CD4-positive, alpha-beta memory T cell (primary cell): ENCODE data around the gene AMIGO1. TPM values are rescaled to one million over a fixed set of nuclear protein-coding genes. Genes with fewer than 3 reads are reported as not detected.
"Not testable (repeated sequence)": the region's sequence is repeated elsewhere in the genome, so short reads cannot be mapped to it uniquely, and the experiment has no call there.

Experiments used
- CTCF ChIA-PET: fragments of 350-600 bp; sonication (Branson Sonifier 250); formaldehyde crosslinking; loops from one replicate; lab custom pipeline; 2021; ENCODE audit warnings: inconsistent platforms; ENCODE audit not compliant: partially characterized antibody; lab: Charles Lee
- POLR2A ChIA-PET: fragments of 350-600 bp; sonication (Branson Sonifier 250); formaldehyde crosslinking; loops from one replicate; lab custom pipeline; 2021; ENCODE audit not compliant: partially characterized antibody; lab: Charles Lee
- DNase-seq, 5 donors: peaks; one replicate each; pipeline versions ENCODE4 v3.0.0 to v3.0.0-alpha.2; 2020 to 2022; ENCODE audit warnings: mixed read lengths in 1 of 5
- H3K27ac ChIP-seq: one replicate; pipeline ENCODE4 v1.7.0; 2013; ENCODE audit warnings: low read depth, low read length
- H3K27me3 ChIP-seq: 2 replicates; pipeline ENCODE4 v1.7.0; 2013; ENCODE audit warnings: mild to moderate bottlenecking, low read length, moderate library complexity; ENCODE audit not compliant: insufficient read depth
- H3K36me3 ChIP-seq: 2 replicates; pipeline ENCODE4 v1.7.0; 2013; ENCODE audit warnings: mild to moderate bottlenecking, low read length, moderate library complexity; ENCODE audit not compliant: insufficient read depth
- H3K4me1 ChIP-seq: 2 replicates; pipeline ENCODE4 v1.7.0; 2013; ENCODE audit warnings: mild to moderate bottlenecking, low read length, moderate library complexity; ENCODE audit not compliant: insufficient read depth
- H3K4me3 ChIP-seq, 2 donors: one replicate each; pipeline ENCODE4 v1.7.0; 2013; ENCODE audit warnings: low read length in 2 of 2, mild to moderate bottlenecking in 1 of 2
- H3K9me3 ChIP-seq, 2 donors: one replicate each; pipeline ENCODE4 v1.7.0; 2013; ENCODE audit warnings: low read length in 2 of 2, control low read depth in 1 of 2; ENCODE audit not compliant: control insufficient read depth in 1 of 2
- H3K27ac Mint-ChIP-seq, 7 donors: one replicate each; pipeline ENCODE4 v1.8.0; 2020 to 2021; ENCODE audit warnings: mixed read lengths in 7 of 7, mild to moderate bottlenecking in 6 of 7, inconsistent platforms in 3 of 7, moderate library complexity in 3 of 7
- H3K27me3 Mint-ChIP-seq, 2 donors: one replicate each; pipeline ENCODE4 v1.8.0; 2020 to 2021; ENCODE audit warnings: mixed read lengths in 2 of 2
- H3K36me3 Mint-ChIP-seq, 2 donors: one replicate each; pipeline ENCODE4 v1.8.0; 2020 to 2021; ENCODE audit warnings: mixed read lengths in 2 of 2, inconsistent platforms in 1 of 2, mild to moderate bottlenecking in 1 of 2
- H3K4me1 Mint-ChIP-seq, 4 donors: one replicate each; pipeline ENCODE4 v1.8.0; 2020 to 2021; ENCODE audit warnings: mixed read lengths in 4 of 4, mild to moderate bottlenecking in 1 of 4
- H3K4me3 Mint-ChIP-seq, 8 donors: one replicate each; pipeline ENCODE4 v1.8.0; 2020 to 2021; ENCODE audit warnings: mixed read lengths in 8 of 8, mild to moderate bottlenecking in 7 of 8, moderate library complexity in 6 of 8, inconsistent platforms in 3 of 8
- H3K9me3 Mint-ChIP-seq, 8 donors: one replicate each; pipeline ENCODE4 v1.8.0; 2020 to 2021; ENCODE audit warnings: mixed read lengths in 8 of 8, mild to moderate bottlenecking in 5 of 8, inconsistent platforms in 3 of 8, moderate library complexity in 1 of 8
- intact Hi-C: fragments of 100-400 bp; cut with micrococcal nuclease; formaldehyde crosslinking; loops from one replicate; pipeline ENCODE4 v1.15.1; 2023
- polyA plus RNA-seq, 2 donors: library from polyadenylated mRNA; unstranded; fragments of 300-500 nt; fragmentation: Illumina TruSeq; gene quantifications; one replicate each; pipeline ENCODE4 v1.2.3, GENCODE V29; 2021
- total RNA-seq, 2 experiments: library from RNA; stranded (reverse); gene quantifications; one replicate each; pipeline ENCODE4 v1.2.3, GENCODE V29; 2021

AMIGO1 gene
- total and polyA plus RNA-seq, 4 experiments from 2014 or later: 6.4 to 29.3 (median 23.9) TPM

DNA sequence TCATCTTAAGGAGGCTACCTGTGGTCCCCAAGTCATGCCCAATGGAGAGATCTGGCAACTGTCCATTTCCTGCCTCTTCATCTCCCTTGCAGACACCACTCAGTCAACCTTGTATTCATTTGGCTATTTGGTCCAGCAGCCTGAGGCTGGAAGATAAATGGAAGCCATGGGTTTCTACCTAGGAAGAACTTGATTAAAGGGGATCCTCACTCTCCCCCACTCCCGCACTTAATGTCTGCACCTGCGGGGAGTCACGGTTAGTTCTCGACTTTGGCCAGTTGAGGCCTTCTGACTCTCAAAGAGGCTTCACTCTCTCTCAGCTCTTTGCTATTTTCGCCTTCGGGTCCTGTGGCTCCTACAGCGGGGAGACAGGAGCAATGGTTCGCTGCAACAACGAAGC, 34.3 kb downstream of the AMIGO1 start:
- H3K9me3 ChIP-seq: no peaks in the 10 kb centered on the region
- Mint-ChIP-seq H3K36me3 (no peaks in the 10 kb centered on the region), H3K9me3 (no peaks in the 10 kb centered on the region), H3K27ac (no peak overlapping the region), H3K4me3 (no peak overlapping the region), H3K27me3 (peaks cover 14 to 45% of the 10 kb centered on the region in 2 donors), H3K4me1 (peaks cover 1 to 11% (median 7%) of the 10 kb centered on the region in 4 donors)
- no peak overlapping the region for H3K4me3 ChIP-seq
- ChIA-PET CTCF (interaction anchor here (1.1 kb wide), 1 partner anchor 15 kb away, joined by 3 read pairs; no protein-coding TSS in a partner anchor), POLR2A (no interaction called here)
- no peaks in the 10 kb centered on the region for H3K36me3 ChIP-seq
- no peak overlapping the region for H3K27ac ChIP-seq
- H3K4me1 ChIP-seq: no peaks in the 10 kb centered on the region
- peaks cover 23% of the 10 kb centered on the region for H3K27me3 ChIP-seq
- intact Hi-C loops: no loop called here
- DNase-seq: no peak

DNA sequence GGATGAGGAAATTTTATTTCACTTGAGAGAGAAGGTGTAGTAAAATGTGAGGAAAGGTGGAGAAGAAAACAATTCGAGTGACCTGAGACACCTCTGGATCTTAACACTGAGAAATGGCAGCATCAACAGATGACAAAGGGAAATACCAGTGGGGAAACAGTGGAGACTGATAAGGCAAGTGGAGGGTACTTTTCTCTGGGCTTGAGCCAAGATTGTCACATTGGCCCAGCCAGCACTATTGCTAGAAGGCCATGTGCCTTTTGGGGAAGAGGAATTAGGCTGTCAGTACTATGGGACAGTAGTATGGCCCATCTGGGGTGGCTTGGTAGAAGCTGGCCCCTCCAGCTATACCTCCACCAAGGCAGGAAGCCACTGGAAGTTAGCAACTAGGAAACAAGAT, 34.8 kb downstream of the AMIGO1 start:
- POLR2A ChIA-PET: no interaction called here
- peaks cover 1 to 11% (median 7%) of the 10 kb centered on the region in 4 donors for H3K4me1 Mint-ChIP-seq
- Histone ChIP-seq H3K4me3 (no peak overlapping the region), H3K9me3 (no peaks in the 10 kb centered on the region), H3K27ac (no peak overlapping the region), H3K4me1 (no peaks in the 10 kb centered on the region), H3K36me3 (no peaks in the 10 kb centered on the region), H3K27me3 (peaks cover 28% of the 10 kb centered on the region)
- no peaks in the 10 kb centered on the region for H3K36me3 Mint-ChIP-seq
- H3K27me3 Mint-ChIP-seq: peaks cover 15 to 48% of the 10 kb centered on the region in 2 donors
- CTCF ChIA-PET: interaction anchor here (1.3 kb wide), 1 partner anchor 57 kb away, joined by 4 read pairs; no protein-coding TSS in a partner anchor
- DNase-seq: no peak
- H3K9me3 Mint-ChIP-seq: no peaks in the 10 kb centered on the region
- no peak overlapping the region for H3K4me3 Mint-ChIP-seq
- H3K27ac Mint-ChIP-seq: no peak overlapping the region
- intact Hi-C loops: no loop called here

DNA sequence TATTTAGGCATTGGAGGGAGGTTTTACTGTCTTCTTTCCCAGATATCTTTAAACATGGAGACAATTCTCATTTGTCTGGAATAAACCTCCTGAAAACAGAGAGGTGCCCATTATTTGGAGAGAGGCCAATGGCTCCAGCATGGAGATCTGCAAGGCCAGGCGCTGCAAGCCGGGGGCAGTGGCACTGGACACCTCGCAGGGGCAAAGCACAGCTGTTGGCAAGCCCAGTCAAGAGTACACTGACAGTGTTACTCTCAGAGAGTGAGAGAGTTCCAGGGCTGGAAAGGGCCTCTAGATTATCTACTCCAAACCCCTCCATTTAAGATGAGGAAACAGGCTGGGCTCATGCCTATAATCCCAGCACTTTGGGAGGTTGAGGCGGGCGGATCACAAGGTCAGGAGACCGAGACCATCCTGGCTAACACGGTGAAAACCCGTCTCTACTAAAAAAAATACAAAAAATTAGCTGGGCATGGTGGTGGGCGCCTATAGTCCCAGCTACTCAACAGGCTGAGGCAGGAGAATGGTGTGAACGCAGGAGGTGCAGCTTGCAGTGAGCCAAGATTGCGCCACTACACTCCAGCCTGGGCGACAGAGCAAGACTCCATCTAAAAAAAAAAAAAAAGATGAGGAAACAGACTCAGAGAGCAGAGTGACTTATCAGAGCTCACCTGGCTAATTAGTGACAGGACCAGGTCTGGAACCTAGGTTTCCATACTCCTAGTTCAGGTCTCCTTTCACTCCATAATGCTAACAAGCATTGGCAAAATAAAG, 36.1 kb downstream of the AMIGO1 start:
- H3K9me3 ChIP-seq, H3K36me3 Mint-ChIP-seq, H3K9me3 Mint-ChIP-seq, H3K4me3 Mint-ChIP-seq, H3K4me1 ChIP-seq, H3K4me1 Mint-ChIP-seq, intact Hi-C loops, DNase-seq, H3K4me3 ChIP-seq, H3K27ac ChIP-seq, H3K36me3 ChIP-seq, H3K27ac Mint-ChIP-seq, POLR2A ChIA-PET: not testable (repeated sequence)
- H3K27me3 Mint-ChIP-seq: peaks cover 16 to 44% of the 10 kb centered on the region in 2 donors
- CTCF ChIA-PET: interaction anchor here (0.8 to 1.3 kb wide), 2 partner anchors 19 to 59 kb away, joined by 3 to 4 read pairs; no protein-coding TSS in a partner anchor
- H3K27me3 ChIP-seq: peaks cover 28% of the 10 kb centered on the region

DNA sequence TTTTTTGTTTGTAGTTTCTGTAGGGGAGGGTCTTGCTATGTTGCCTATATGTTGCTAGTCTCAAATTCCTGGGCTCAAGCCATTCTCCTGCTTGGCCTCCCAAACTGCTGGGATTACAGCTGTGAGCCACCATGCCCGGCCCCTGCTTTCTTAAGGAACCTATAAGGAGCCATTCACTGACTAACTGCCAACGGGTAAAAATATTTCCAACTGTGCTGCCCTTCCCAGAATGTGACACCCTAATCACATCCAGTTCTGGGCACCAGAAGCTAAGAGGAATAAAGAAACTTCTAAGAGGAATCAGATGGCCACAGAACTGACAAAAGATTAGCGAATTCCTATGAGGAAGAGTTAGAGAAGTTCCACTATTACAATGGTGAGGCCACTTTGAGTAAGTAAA, 36.7 kb downstream of the AMIGO1 start:
- H3K9me3 ChIP-seq: no peaks in the 10 kb centered on the region
- peaks cover 19 to 50% of the 10 kb centered on the region in 2 donors for H3K27me3 Mint-ChIP-seq
- no peak overlapping the region for H3K4me3 ChIP-seq
- no peak overlapping the region for H3K27ac Mint-ChIP-seq
- H3K36me3 Mint-ChIP-seq: no peaks in the 10 kb centered on the region
- H3K9me3 Mint-ChIP-seq: no peaks in the 10 kb centered on the region
- no peaks in the 10 kb centered on the region for H3K36me3 ChIP-seq
- H3K4me3 Mint-ChIP-seq: no peak overlapping the region
- no peak for DNase-seq
- intact Hi-C loops: no loop called here
- H3K4me1 ChIP-seq: no peaks in the 10 kb centered on the region
- no peaks in the 10 kb centered on the region for H3K4me1 Mint-ChIP-seq
- no peak overlapping the region for H3K27ac ChIP-seq
- peaks cover 35% of the 10 kb centered on the region for H3K27me3 ChIP-seq
- CTCF ChIA-PET: interaction anchor here (1.1 kb wide), 1 partner anchor 11 kb away, joined by 4 read pairs; the partner anchor contains the start of gene ATXN7L2
- POLR2A ChIA-PET: no interaction called here

DNA sequence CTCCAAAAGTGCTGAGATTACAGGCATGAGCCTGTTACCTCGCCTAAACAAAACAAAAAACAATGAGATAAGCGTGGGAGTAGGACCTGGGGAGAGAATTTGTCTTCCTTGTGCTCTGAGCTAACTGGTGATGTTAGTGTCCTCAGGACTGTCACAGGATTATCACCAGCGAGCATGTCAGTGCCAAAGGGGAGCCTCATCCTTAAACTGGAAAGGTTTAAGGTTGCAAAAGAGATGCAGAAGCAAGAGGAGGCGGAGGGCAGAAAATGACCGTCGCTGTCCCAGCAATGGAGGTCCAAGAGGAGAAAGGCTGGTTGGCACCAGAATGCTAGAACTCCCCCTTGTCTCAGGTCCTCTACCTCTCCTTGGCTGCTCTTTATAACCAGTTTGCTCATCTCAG, 39.3 kb downstream of the AMIGO1 start:
- Histone ChIP-seq H3K4me1 (no peaks in the 10 kb centered on the region), H3K4me3 (no peak overlapping the region), H3K36me3 (no peaks in the 10 kb centered on the region), H3K9me3 (no peaks in the 10 kb centered on the region), H3K27me3 (peaks cover 39% of the 10 kb centered on the region), H3K27ac (no peak overlapping the region)
- Mint-ChIP-seq H3K36me3 (no peaks in the 10 kb centered on the region), H3K4me3 (no peak overlapping the region), H3K9me3 (no peaks in the 10 kb centered on the region), H3K27me3 (peaks cover 25 to 53% of the 10 kb centered on the region in 2 donors), H3K4me1 (peaks cover 0 to 7% (median 2%) of the 10 kb centered on the region in 4 donors), H3K27ac (no peak overlapping the region)
- CTCF ChIA-PET: interaction anchor here (0.5 to 1.3 kb wide), 5 partner anchors 9 to 141 kb away, joined by 3 to 5 read pairs (median 4); no protein-coding TSS in a partner anchor
- DNase-seq: no peak
- intact Hi-C loops: no loop called here
- POLR2A ChIA-PET: interaction anchor here (1.4 kb wide), 1 partner anchor 13 kb away, joined by 4 read pairs; the partner anchor contains the start of gene ATXN7L2

DNA sequence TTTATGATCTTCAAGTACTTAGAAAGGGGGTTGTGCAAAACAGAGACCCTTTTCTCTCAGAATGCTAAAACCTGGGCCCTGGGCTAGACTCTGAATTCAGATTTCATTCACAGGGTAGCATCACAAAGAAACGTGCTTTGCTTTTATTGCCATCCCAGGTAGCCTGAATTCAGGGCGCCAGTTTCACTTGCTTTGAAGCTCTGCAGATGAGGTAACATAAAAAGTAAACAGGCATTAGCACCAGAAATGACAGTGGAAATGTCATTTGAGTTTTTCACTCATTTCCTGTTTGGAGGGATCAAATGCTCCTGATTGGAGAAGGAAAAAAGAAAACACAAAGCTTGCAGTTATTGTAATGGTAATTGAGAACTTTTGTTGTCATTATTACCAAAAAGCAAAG, 40.6 kb downstream of the AMIGO1 start:
- Histone ChIP-seq H3K4me1 (no peaks in the 10 kb centered on the region), H3K36me3 (no peaks in the 10 kb centered on the region), H3K4me3 (no peak overlapping the region), H3K9me3 (no peaks in the 10 kb centered on the region), H3K27ac (no peak overlapping the region), H3K27me3 (peaks cover 39% of the 10 kb centered on the region)
- ChIA-PET POLR2A (no interaction called here), CTCF (interaction anchor here (1.3 kb wide), 1 partner anchor 15 kb away, joined by 3 read pairs; the partner anchor contains the start of gene ATXN7L2)
- H3K36me3 Mint-ChIP-seq: no peaks in the 10 kb centered on the region
- H3K9me3 Mint-ChIP-seq: no peaks in the 10 kb centered on the region
- intact Hi-C loops: no loop called here
- no peak for DNase-seq
- H3K4me3 Mint-ChIP-seq: no peak overlapping the region
- H3K27me3 Mint-ChIP-seq: peaks cover 35 to 60% of the 10 kb centered on the region in 2 donors
- no peak overlapping the region for H3K27ac Mint-ChIP-seq
- peaks cover 0 to 7% (median 2%) of the 10 kb centered on the region in 4 donors for H3K4me1 Mint-ChIP-seq

DNA sequence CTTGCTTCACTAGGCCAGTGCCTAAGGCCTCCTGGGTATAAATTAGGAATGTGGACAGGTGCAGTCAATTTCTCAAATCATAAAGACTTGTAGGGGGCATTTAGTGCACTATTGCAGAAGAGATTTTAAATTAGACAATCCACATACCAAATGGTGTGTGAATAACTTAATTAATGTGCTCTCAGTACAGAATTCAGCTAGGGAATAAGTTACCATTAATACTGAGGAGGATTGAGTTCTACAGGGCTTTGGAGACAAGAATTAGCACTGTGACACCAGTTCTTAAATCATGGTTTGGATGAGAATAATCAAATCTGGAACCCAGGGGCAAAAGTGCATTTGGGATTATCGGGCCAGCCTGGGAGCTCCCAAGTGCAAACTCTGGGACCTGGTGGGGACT, 41.5 kb downstream of the AMIGO1 start:
- DNase-seq: no peak
- no peak overlapping the region for H3K4me3 ChIP-seq
- H3K36me3 ChIP-seq: no peaks in the 10 kb centered on the region
- Mint-ChIP-seq H3K27me3 (peaks cover 35 to 57% of the 10 kb centered on the region in 2 donors), H3K27ac (no peak overlapping the region), H3K4me1 (peaks cover 0 to 7% (median 2%) of the 10 kb centered on the region in 4 donors), H3K4me3 (peak overlapping the region in 1 of 8 donors; percentile 72), H3K9me3 (no peaks in the 10 kb centered on the region), H3K36me3 (no peaks in the 10 kb centered on the region)
- peaks cover 39% of the 10 kb centered on the region for H3K27me3 ChIP-seq
- ChIA-PET POLR2A (no interaction called here), CTCF (no interaction called here)
- H3K27ac ChIP-seq: no peak overlapping the region
- no peaks in the 10 kb centered on the region for H3K9me3 ChIP-seq
- intact Hi-C loops: no loop called here
- H3K4me1 ChIP-seq: no peaks in the 10 kb centered on the region
